Natural killer cell (primary cell): ENCODE measurements around the gene ZCCHC14. TPM values are rescaled to one million over a fixed set of nuclear protein-coding genes. Genes with fewer than 3 reads are reported as not detected.

ENCODE experiments used
- ATAC-seq, 3 donors: fragments of 150-1000 bp in 2 of 3; fragments of 200-7000 bp in 1 of 3; cut with Tn5 transposase; 1 replicate in 1 of 3; 2 replicates in 2 of 3; pipeline ENCODE4 v1.10.0; 2021; ENCODE audit warnings: mild to moderate bottlenecking in 2 of 3, moderate library complexity in 2 of 3
- DNase-seq, 2 donors: peaks; one replicate each; pipeline versions ENCODE4 v3.0.0 to v3.0.0-alpha.2; 2013 to 2021; ENCODE audit warnings: mixed read lengths in 1 of 2
- H3K27ac ChIP-seq: one replicate; pipeline ENCODE4 v1.5.1; 2013; ENCODE audit warnings: mild to moderate bottlenecking, low read length
- H3K27me3 ChIP-seq: one replicate; pipeline ENCODE4 v1.6.1; 2013; ENCODE audit warnings: low read length; ENCODE audit not compliant: control insufficient read depth, insufficient read depth
- H3K36me3 ChIP-seq: one replicate; pipeline ENCODE4 v1.6.1; 2013; ENCODE audit warnings: low read length; ENCODE audit not compliant: control insufficient read depth, insufficient read depth
- H3K4me1 ChIP-seq: one replicate; pipeline ENCODE4 v1.6.1; 2013; ENCODE audit warnings: low read length; ENCODE audit not compliant: control insufficient read depth, insufficient read depth
- H3K4me3 ChIP-seq: one replicate; pipeline ENCODE4 v1.5.1; 2013; ENCODE audit warnings: low read length
- H3K9me3 ChIP-seq: one replicate; pipeline ENCODE4 v1.6.1; 2013; ENCODE audit warnings: low read length; ENCODE audit not compliant: control insufficient read depth, insufficient read depth
- H3K27ac Mint-ChIP-seq, 2 donors: one replicate each; pipeline ENCODE4 v1.8.0; 2022; ENCODE audit warnings: mild to moderate bottlenecking in 2 of 2, mixed read lengths in 2 of 2, moderate library complexity in 1 of 2
- H3K27me3 Mint-ChIP-seq, 2 donors: one replicate each; pipeline ENCODE4 v1.8.0; 2022; ENCODE audit warnings: low read depth in 2 of 2, mixed read lengths in 2 of 2
- H3K36me3 Mint-ChIP-seq: one replicate; pipeline ENCODE4 v1.8.0; 2022; ENCODE audit warnings: mixed read lengths
- H3K4me1 Mint-ChIP-seq, 2 donors: one replicate each; pipeline ENCODE4 v1.8.0; 2022; ENCODE audit warnings: mixed read lengths in 2 of 2
- H3K4me3 Mint-ChIP-seq: one replicate; pipeline ENCODE4 v1.8.0; 2022; ENCODE audit warnings: mild to moderate bottlenecking, moderate library complexity, mixed read lengths
- H3K9me3 Mint-ChIP-seq, 2 donors: one replicate each; pipeline ENCODE4 v1.8.0; 2022; ENCODE audit warnings: mixed read lengths in 2 of 2
- WGBS: methylation state at CpG from one replicate; pipeline ENCODE4 v1.1.7; 2013; ENCODE audit warnings: missing lambda C conversion rate; ENCODE audit not compliant: insufficient coverage; 5-methylcytosine and 5-hydroxymethylcytosine counted together
- intact Hi-C: fragments of 100-400 bp; cut with micrococcal nuclease; formaldehyde crosslinking; loops from one replicate; pipeline ENCODE4 v1.14.2; 2022
- total RNA-seq, 4 donors: library from RNA; stranded (reverse); fragments of 120-200 nt in 1 of 4; gene quantifications; one replicate each; pipeline versions ENCODE4 v1.2.3 to v1.2.4, GENCODE V29; 2013 to 2022
- TF ChIP-seq, protein P1 (sequence below): fragments of 200-600 bp; IDR thresholded peaks from one replicate; pipeline ENCODE4 v1.8.0; 2022; ENCODE audit warnings: antibody characterized with exemption

ZCCHC14 gene
- total RNA-seq, 3 donors from 2014 or later (not counting 1 experiment from before 2014, with no cell fraction given), result 12.2 to 20.9 (median 19.2) TPM

DNA sequence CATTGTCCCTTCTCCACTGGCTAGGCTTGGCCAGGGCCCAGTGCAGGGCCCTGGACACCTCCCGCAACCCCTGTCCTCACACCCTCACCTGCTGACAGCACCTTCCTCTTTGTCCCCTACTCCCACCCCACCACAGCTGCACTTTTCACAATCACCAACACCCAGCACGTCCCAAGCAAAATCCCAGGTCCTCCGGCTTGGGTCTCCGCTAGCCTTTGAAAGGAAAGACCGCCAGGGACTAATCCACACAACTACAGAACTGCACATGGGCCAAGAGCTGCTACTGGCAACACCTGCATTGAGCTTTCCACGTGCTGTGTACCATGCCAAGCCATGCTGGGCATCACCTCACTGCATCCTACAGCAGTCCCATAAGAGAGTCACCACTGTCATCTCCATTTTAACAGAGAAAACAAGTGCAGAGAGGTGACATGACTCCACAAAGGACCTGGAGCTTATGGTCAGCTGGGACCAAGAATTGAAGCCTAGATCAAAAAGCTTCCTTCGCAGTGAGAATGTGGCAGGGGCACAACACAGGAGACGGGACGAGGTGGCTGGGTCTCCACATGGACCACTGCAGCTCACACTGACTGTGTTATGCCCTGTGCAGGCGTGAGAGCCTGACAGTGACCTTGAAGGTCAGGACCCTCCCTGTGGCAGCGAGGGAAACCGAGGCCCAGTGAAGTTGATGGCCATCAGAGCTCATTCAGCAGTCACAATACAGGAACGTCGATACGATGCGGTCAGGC lies 131.8 kb downstream of the ZCCHC14 start:
- Mint-ChIP-seq H3K4me3 (no peak overlapping the region), H3K27me3 (no peaks in the 10 kb centered on the region), H3K36me3 (no peaks in the 10 kb centered on the region), H3K27ac (no peak overlapping the region), H3K9me3 (no peaks in the 10 kb centered on the region), H3K4me1 (peaks cover 20% of the 10 kb centered on the region in 2 donors)
- Histone ChIP-seq H3K4me3 (no peak overlapping the region), H3K4me1 (peaks cover 10% of the 10 kb centered on the region), H3K36me3 (peaks cover 31% of the 10 kb centered on the region), H3K9me3 (no peaks in the 10 kb centered on the region), H3K27ac (no peak overlapping the region), H3K27me3 (no peaks in the 10 kb centered on the region)
- TF ChIP-seq, protein P1, sequence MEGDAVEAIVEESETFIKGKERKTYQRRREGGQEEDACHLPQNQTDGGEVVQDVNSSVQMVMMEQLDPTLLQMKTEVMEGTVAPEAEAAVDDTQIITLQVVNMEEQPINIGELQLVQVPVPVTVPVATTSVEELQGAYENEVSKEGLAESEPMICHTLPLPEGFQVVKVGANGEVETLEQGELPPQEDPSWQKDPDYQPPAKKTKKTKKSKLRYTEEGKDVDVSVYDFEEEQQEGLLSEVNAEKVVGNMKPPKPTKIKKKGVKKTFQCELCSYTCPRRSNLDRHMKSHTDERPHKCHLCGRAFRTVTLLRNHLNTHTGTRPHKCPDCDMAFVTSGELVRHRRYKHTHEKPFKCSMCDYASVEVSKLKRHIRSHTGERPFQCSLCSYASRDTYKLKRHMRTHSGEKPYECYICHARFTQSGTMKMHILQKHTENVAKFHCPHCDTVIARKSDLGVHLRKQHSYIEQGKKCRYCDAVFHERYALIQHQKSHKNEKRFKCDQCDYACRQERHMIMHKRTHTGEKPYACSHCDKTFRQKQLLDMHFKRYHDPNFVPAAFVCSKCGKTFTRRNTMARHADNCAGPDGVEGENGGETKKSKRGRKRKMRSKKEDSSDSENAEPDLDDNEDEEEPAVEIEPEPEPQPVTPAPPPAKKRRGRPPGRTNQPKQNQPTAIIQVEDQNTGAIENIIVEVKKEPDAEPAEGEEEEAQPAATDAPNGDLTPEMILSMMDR, result no peak
- DNase-seq, result no peak
- WGBS, result 97% methylated on average over 16 of the region's 16 CpGs
- intact Hi-C loops, result no loop called here
- no peak for ATAC-seq

DNA sequence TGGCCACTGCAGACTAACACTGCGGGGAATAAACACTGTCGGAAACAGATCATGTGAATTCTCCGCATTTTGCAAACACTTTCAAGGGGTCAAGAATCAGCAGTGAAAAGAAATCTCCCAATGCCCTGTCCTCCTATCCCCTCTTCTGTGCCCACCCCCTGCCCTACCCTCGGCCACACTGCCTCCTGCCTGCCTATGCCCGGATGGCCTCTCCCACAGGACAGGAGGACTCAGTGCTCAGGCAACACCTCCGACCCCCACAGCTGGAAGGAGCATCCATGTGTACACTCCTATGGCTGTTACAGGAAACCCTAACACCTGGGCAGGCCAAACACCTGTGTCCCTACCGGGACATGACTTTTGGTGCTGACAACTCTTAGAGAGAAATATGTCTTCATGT lies 133.7 kb downstream of the ZCCHC14 start:
- DNase-seq (no peak), ATAC-seq (no peak)
- WGBS, result 98% methylated on average over 7 of the region's 7 CpGs
- Mint-ChIP-seq H3K27me3 (no peaks in the 10 kb centered on the region), H3K4me1 (peaks cover 7 to 9% of the 10 kb centered on the region in 2 donors), H3K27ac (no peak overlapping the region), H3K36me3 (no peaks in the 10 kb centered on the region), H3K9me3 (no peaks in the 10 kb centered on the region), H3K4me3 (no peak overlapping the region)
- Histone ChIP-seq H3K9me3 (no peaks in the 10 kb centered on the region), H3K27ac (no peak overlapping the region), H3K36me3 (peaks cover 31% of the 10 kb centered on the region), H3K4me1 (peaks cover 4% of the 10 kb centered on the region), H3K4me3 (no peak overlapping the region), H3K27me3 (no peaks in the 10 kb centered on the region)
- TF ChIP-seq, protein P1, result no peak
- intact Hi-C loops, result no loop called here

DNA sequence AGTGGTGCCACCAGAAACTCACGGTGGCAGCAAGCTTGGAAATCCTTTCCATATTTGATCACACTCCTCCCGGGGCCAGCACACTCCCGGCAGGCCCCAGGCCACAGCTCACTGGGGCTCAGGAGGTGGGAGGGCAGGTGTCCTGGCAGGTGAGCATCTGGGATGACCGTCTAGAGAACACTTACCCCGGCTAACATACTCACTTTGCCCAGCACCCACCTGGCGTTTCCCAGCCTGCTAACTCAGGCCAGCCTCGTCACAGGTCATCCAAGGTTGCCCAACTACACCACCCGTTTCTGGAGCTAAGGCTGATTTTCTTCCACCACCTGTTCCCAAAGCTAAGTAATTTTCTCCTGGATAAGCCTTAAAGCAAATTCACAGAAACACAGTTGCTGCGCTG lies 134.1 kb downstream of the ZCCHC14 start:
- Mint-ChIP-seq H3K9me3 (no peaks in the 10 kb centered on the region), H3K4me3 (no peak overlapping the region), H3K27me3 (no peaks in the 10 kb centered on the region), H3K27ac (no peak overlapping the region), H3K36me3 (no peaks in the 10 kb centered on the region), H3K4me1 (peaks cover 4 to 5% of the 10 kb centered on the region in 2 donors)
- Histone ChIP-seq H3K27me3 (no peaks in the 10 kb centered on the region), H3K4me3 (no peak overlapping the region), H3K27ac (no peak overlapping the region), H3K36me3 (peaks cover 31% of the 10 kb centered on the region), H3K4me1 (no peaks in the 10 kb centered on the region), H3K9me3 (no peaks in the 10 kb centered on the region)
- ATAC-seq (no peak), DNase-seq (no peak)
- TF ChIP-seq, protein P1, result no peak
- intact Hi-C loops, result no loop called here
- 97% methylated on average over 9 of the region's 9 CpGs for WGBS

DNA sequence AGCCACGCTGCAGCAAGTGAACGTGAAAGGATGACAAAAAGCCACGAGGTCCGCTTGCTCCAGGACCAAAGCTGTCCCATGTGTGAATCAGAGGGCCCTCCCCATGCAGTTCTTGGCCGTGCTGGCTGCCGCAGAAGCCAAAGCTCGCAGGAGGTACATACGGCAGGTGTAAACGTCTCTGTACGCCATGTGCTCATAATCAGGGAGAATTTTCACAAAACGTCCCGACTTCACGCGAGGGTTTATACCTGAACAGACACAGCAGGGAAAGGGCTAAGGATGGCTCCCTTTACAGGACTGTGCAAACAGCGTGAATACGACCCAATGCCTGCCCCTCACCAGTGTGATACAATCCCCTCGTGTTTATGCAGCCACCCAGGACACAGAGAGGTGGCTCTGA lies 134.6 kb downstream of the ZCCHC14 start:
- no peak overlapping the region for H3K4me3 Mint-ChIP-seq
- intact Hi-C loops, result no loop called here
- no peak overlapping the region for H3K27ac Mint-ChIP-seq
- peaks cover 32% of the 10 kb centered on the region for H3K36me3 ChIP-seq
- H3K27me3 ChIP-seq, result no peaks in the 10 kb centered on the region
- ATAC-seq (no peak), DNase-seq (no peak)
- H3K4me1 ChIP-seq, result no peaks in the 10 kb centered on the region
- H3K27me3 Mint-ChIP-seq, result no peaks in the 10 kb centered on the region
- no peaks in the 10 kb centered on the region for H3K36me3 Mint-ChIP-seq
- peaks cover 0 to under 1% of the 10 kb centered on the region in 2 donors for H3K4me1 Mint-ChIP-seq
- H3K4me3 ChIP-seq, result no peak overlapping the region
- TF ChIP-seq, protein P1, result no peak
- H3K27ac ChIP-seq, result no peak overlapping the region
- 97% methylated on average over 17 of the region's 17 CpGs for WGBS
- H3K9me3 Mint-ChIP-seq, result no peaks in the 10 kb centered on the region
- no peaks in the 10 kb centered on the region for H3K9me3 ChIP-seq
